ENCODE measurements around the gene SULT1A2. TPM values are rescaled to one million over a fixed set of nuclear protein-coding genes. Genes with fewer than 3 reads are reported as not detected.

Gene SULT1A2
- total and polyA plus RNA-seq, 2 of the 8 experiments (the other 6 are each of a cell fraction or from before 2014, with no cell fraction given) = 0.29 to 0.35 TPM

DNA sequence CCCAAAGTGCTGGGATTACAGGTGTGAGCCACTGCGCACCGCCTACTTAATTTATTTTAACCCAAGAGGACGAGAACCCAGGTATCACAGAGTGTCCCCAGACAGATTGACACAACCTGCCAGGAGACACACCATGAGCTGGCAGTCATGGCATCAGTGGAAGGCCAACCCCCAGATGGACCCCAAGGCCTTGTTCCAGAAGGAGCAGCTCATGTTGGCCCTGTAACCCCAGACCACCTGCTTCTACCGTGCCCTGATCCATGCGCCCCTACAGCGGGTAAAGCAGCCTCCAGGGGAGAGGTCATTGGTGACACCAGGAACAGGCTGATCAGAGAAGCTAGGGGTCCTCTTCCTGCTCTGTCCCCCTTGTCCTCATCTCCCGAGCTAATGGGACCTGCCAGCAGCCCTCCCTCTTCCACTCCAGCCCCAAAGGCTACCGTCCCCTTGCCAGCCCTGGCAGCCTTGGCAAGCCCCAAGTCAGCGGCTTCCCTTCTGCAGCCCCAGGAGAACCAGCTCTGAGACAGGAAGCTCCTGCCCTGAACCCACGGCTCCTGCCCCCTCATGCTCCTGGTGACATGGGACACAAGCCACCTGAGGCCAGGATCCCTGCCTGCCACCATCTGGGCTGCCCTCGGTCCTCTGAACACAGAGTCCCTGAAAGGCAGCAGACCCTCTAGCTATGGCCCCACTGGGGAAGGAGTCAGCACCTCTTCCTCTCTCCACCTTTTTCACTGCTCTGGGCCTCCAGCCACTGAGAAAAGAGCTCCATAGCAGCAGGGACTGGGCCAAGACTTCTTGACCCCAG, 6.7 kb upstream of the SULT1A2 start (continued):
- TF ChIP-seq CEBPB (IDR thresholded peaks at IDR 0.05; ENCODE audit: low read depth, low read length) = no peak
- TF ChIP-seq SP4 (IDR thresholded peaks at IDR 0.05; ENCODE audit: low read length) = no peak
- no peak for TF ChIP-seq HDAC2 (IDR thresholded peaks at IDR 0.05; ENCODE audit: borderline replicate concordance in 1 of 2, low read depth in 2 of 2, low read length in 2 of 2)
- TF ChIP-seq SRF (IDR thresholded peaks at IDR 0.05; ENCODE audit: low read depth, low read length) = no peak
- no peak for TF ChIP-seq RBBP5 (IDR thresholded peaks at IDR 0.05; ENCODE audit: borderline replicate concordance, low read depth, low read length)
- no peak for TF ChIP-seq KDM1A (IDR thresholded peaks at IDR 0.05; ENCODE audit: borderline replicate concordance, low read length)
- no peak for TF ChIP-seq NRF1 (IDR thresholded peaks at IDR 0.05; ENCODE audit: low read depth, low read length)
- no peak for TF ChIP-seq TEAD4 (IDR thresholded peaks at IDR 0.05; ENCODE audit: low read depth, low read length)
- TF ChIP-seq, protein P1, sequence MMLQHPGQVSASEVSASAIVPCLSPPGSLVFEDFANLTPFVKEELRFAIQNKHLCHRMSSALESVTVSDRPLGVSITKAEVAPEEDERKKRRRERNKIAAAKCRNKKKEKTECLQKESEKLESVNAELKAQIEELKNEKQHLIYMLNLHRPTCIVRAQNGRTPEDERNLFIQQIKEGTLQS (IDR thresholded peaks at IDR 0.05; ENCODE audit: insufficient read depth, low read depth, low read length) = no peak
- TF ChIP-seq KDM5A (IDR thresholded peaks at IDR 0.05; ENCODE audit: low read length) = no peak

Data from H1 (cell line).